Activated CD4-positive, alpha-beta T cell treated with anti-CD3 and anti-CD28 coated beads for 4 hours (primary cell): Measurements from ENCODE around the gene CLDN25.
A peak's percentile ranks its signal among the peaks of the same experiment; 100 is the strongest.
"Not testable (repeated sequence)": the region's sequence is repeated elsewhere in the genome, so short reads cannot be mapped to it uniquely, and the experiment has no call there.

Experiments
- DNase-seq, 2 donors: peaks; one replicate each; pipeline ENCODE4 v3.0.0-alpha.2; 2020

The CLDN25 gene

DNA sequence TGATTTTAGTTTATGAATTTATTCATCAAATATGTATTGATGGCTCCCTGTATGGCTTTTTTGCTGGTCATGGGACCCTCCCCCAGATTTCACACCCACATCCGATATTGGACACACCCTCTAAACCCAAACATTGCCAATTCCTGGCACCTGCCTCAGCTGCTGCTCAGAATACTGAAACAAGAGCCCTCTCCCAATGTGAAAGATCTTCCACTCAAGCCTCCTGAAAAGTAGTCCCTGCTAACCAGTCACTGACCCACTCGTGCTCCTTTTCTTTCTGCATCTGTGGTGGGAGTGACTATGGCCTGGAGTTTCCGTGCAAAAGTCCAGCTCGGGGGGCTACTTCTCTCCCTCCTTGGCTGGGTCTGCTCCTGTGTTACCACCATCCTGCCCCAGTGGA lies at the start of gene CLDN25:
TSS of gene CLDN25 (plus strand) at position 301 of the 400 bp plus-strand sequence. CDS start at position 301, 0 bp downstream.
- DNase-seq = no peak

GRCh38 chr11:113730887-113731726 lies 48.5 kb upstream of the CLDN25 start:
- DNase-seq = no peak

DNA sequence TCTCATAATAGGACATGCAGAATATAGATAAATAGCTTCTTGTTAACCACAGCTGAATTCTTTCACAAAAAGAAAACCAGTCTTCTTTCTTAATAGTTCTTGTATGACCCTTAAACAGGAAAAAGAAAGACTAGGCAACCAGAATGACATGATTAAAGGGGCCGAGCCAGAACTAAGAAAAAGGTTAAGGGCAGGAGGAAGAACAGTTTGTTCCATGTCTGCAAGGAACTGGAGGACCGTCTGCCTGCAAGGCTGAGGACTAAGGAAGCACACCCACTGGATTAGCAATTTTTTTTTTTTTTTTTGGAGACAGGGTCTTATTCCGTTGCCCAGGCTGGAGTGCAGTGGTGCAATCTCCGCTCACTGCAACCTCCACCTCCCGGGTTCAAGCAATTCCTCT lies 47.5 kb upstream of the CLDN25 start:
- DNase-seq = no peak

DNA sequence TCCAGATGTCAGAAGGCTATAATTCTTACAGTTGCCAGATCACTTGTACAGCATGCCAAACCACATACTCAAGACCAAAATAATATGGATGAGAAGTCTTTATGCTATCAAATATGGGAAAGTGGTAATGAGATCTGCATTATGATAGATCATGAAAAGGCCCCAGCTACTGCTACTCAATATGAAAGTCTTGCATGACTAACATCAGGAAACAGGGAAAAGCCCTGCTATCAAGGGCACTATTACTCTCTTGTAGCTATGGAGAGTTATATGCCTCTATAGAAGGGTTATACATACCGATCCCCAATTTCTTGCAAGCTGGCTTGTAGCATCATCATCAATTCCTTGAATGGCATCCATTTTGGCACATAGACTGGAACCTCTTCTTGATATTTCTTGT lies 43.3 kb upstream of the CLDN25 start:
- no peak for DNase-seq

DNA sequence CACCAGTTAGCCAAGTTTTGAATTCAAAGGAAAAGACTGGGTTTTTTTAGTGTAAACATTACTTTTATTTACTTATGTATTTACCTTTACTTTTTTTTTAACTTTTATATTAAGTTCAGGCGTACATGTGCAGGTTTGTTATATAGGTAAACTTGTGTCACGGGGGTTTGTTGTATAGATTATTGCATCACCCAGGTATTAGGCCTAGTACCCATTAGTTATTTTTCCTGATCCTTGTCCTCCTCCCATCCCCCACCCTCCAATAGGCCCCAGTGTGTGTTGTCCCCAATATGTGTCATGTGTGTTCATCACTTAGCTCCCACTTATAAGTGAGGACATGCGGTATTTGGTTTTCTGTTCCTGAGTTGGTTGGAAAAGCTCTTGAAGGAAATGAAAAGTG lies 26.7 kb upstream of the CLDN25 start:
- DNase-seq = no peak

- no peak for DNase-seq
These were observed 19.4 kb upstream of the CLDN25 start for GRCh38 chr11:113760241-113760640.

DNA sequence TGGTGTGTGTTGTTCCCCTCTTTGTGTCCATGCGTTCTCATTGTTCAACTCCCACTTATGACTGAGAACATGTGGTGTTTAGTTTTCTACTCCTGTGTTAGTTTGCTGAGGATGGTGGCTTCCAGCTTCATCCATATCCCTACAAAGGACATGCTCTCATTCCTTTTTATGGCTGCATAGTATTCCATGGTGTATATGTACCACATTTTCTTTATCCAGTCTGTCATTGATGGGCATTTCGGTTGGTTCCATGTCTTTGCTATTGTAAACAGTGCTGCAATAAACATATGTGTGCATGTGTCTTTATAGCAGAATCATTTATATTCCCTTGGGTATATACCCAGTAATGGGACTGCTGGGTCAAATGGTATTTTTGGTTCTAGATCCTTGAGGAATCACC lies 16.6 kb upstream of the CLDN25 start:
- DNase-seq = not testable (repeated sequence)

GRCh38 chr11:113764527-113765219 lies 14.9 kb upstream of the CLDN25 start:
- no peak for DNase-seq

DNA sequence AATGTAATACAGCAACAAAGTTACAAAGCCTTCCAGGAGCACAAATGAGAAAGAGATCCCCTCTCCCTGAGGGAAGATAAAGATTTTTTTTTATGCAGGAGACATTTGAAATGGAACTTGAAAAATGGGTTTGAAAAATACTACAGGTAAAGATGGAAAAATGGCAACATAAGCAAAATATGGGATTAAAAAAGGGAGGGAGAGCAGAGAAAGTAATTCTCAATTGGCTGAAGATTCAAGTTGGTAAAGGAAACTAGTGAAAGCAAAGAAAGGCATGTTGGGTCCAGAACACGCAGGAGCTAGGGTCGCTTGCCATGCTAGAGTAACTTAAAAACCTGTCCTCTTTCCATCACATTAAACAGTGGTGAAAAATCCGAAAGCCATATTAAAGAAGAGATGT lies 7.6 kb upstream of the CLDN25 start:
- DNase-seq = no peak

GRCh38 chr11:113773092-113773415 lies 6.5 kb upstream of the CLDN25 start:
- peak in 1 of 2 donors; percentile 1 for DNase-seq

GRCh38 chr11:113773416-113774173 lies 6.0 kb upstream of the CLDN25 start, which contains the start of gene ZW10:
ZW10 (minus strand) TSS chr11:113773692; CDS start chr11:113773666, 26 bp downstream.
- peak; percentile 88 to 89 for DNase-seq

DNA sequence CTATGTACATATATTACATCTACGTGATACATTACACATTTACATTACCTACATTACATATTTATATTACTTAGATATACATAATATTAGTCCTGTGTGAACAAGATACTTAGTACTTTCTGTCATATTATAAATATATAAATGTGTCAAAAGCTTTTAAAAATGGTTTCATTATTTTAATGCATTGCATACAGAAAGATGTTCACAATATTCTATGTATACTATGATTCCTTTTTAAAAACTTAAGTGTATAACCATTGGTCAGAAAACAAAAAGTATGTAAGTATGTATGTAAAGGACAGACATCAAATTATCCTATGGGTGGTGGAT lies 5.5 kb upstream of the CLDN25 start:
- no peak for DNase-seq

GRCh38 chr11:113778111-113778910 lies 1.3 kb upstream of the CLDN25 start:
- DNase-seq = no peak

- DNase-seq = no peak
These were observed 2.1 kb downstream of the CLDN25 start for GRCh38 chr11:113781682-113782081.

DNA sequence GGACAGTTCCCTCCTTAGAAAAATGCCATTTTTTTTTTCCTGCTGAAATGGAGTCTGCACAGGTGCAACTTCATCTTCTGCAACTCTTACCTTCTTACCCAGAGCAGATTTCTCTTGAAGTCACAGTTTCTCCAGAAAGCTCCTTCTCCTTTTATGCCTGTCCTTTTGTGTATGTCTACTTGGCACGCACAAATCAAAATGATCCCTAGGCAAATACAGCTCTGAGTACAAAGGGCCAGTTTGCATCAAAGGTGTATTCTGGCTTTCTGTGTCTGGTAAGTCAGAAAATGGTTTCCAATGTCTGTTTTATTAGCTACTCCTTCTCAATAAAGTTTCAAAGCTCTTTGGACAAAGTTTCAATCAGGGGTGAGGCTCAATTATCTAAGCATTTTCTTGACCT lies 2.5 kb downstream of the CLDN25 start:
- DNase-seq = no peak

DNA sequence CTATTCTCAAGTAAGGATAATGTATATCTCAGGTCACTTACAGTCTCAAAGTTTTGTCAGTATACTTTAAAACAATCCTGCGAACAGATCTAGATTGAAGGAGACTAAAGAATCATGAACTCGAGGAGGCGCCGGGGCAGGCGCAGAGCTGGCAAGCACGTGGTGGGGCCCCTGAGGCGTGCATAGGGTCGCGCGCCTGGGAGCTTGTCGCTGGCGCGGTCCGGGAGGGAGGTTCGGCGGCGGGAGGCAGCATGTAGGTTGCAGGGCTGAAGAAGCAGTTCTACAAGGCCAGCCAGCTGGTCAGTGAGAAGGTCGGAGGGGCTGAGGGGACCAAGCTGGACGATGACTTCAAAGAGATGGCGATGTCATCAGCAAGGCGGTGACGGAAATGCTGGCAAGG lies 9.4 kb downstream of the CLDN25 start:
- not testable (repeated sequence) for DNase-seq

- no peak for DNase-seq
These were observed 10.2 kb downstream of the CLDN25 start for GRCh38 chr11:113789675-113790320.

- DNase-seq = peak; percentile 4 to 8
These were observed 17.2 kb downstream of the CLDN25 start for GRCh38 chr11:113796663-113797259.

DNA sequence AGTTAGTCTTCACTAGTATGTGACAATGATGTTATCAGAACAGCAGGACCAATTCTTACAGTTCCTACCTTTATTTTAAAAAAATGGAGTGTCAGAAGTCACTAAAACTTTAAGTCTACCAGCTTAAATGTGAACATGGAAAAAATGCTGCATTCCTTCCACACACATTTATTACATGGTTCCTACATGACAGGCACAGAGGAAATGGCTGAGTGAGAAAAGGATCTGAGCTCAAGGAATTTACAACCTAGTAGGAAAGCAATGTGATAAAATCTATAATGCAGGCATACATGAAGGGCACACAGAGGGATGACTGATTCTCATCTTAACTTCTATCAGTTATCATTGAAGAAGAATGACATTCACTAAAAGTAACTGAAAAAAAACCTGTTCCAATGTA lies 23.0 kb downstream of the CLDN25 start:
- DNase-seq = no peak

- DNase-seq = no peak
These were observed 26.0 kb downstream of the CLDN25 start for GRCh38 chr11:113805640-113806039.

- no peak for DNase-seq
These were observed 26.8 kb downstream of the CLDN25 start for GRCh38 chr11:113806406-113806805.

DNA sequence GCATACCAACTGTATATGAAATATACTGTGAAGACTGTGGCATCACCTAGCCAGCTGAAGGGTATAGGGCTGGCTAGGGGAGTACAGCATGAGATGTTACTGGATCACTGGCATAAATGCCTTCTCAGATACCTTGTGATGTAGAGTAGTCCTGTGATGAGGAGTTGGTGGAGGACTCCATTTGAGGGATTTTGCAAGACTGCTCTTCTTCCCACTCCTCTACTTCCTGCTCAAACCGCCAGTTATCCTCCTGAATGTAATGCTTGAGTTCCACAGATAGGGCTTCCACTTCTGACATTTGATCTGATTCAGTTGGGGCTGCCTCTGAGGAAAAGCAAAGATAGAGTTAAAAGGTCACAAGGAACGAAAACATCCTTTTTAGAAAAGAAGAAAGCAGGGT lies 29.3 kb downstream of the CLDN25 start:
- no peak for DNase-seq
